ENCODE results near the gene CNGA3. TPM values are rescaled to one million over a fixed set of nuclear protein-coding genes. Genes with fewer than 3 reads are reported as not detected.

The CNGA3 gene
- total RNA-seq, 4 donors from 2014 or later: 0.40 to 1.8 (median 1.6) TPM; not detected in 1

DNA sequence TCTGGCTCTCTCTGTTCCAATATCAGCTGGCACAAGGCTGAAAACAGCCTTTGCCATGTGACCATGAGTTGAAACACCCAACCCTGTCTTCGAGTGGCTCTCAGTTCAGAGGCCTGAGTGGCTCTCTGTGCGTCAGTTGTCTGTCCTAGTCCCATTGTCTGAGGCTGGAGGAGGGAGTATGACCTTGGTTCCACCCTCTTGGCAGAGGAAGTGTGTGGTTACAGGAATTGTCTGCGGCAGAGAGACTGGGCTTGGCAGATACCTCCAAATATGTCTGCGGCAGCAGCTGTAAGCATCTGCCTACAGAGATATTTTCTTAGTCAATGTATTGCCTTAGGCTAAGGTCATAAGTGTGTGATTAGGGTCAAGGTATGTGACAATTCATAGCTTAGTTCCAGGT, 32.6 kb downstream of the CNGA3 start:
- DNase-seq: no peak
- in situ Hi-C loops (cut with MboI; ENCODE audit: low pct_ligation_motif_present in 1 of 4, low pct_unique_long_range_greater_than_20kb in 1 of 4, low sequenced_read_pairs in 3 of 4) (loop anchor here in 2 of 4 donors (25.0 kb wide), 1 partner anchor 567 kb away; no protein-coding TSS in a partner anchor), intact Hi-C loops (cut with DNase I; ENCODE audit: low total_unique reads) (no loop called here)
- Histone ChIP-seq H3K27me3 (peaks cover 3% of the 10 kb centered on the region), H3K36me3 (no peaks in the 10 kb centered on the region), H3K9me3 (no peaks in the 10 kb centered on the region), H3K27ac (no peak overlapping the region), H3K4me3 (no peak overlapping the region), H3K4me1 (peaks cover 0 to 8% (median 2%) of the 10 kb centered on the region in 4 donors)
- TF ChIP-seq, protein P1, sequence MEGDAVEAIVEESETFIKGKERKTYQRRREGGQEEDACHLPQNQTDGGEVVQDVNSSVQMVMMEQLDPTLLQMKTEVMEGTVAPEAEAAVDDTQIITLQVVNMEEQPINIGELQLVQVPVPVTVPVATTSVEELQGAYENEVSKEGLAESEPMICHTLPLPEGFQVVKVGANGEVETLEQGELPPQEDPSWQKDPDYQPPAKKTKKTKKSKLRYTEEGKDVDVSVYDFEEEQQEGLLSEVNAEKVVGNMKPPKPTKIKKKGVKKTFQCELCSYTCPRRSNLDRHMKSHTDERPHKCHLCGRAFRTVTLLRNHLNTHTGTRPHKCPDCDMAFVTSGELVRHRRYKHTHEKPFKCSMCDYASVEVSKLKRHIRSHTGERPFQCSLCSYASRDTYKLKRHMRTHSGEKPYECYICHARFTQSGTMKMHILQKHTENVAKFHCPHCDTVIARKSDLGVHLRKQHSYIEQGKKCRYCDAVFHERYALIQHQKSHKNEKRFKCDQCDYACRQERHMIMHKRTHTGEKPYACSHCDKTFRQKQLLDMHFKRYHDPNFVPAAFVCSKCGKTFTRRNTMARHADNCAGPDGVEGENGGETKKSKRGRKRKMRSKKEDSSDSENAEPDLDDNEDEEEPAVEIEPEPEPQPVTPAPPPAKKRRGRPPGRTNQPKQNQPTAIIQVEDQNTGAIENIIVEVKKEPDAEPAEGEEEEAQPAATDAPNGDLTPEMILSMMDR (IDR thresholded peaks at IDR 0.05): no peak
- TF ChIP-seq EP300 (IDR thresholded peaks at IDR 0.05; ENCODE audit: low read depth) (no peak), POLR2AphosphoS5 (IDR thresholded peaks at IDR 0.05) (no peak), POLR2A (IDR thresholded peaks at IDR 0.05) (no peak)
- WGBS, 2 donors (ENCODE audit: low coverage in 1 of 2): 60% methylated on average over 4 of the region's 4 CpGs; no CpG with 5 or more reads in 1 of the 2 donors

DNA sequence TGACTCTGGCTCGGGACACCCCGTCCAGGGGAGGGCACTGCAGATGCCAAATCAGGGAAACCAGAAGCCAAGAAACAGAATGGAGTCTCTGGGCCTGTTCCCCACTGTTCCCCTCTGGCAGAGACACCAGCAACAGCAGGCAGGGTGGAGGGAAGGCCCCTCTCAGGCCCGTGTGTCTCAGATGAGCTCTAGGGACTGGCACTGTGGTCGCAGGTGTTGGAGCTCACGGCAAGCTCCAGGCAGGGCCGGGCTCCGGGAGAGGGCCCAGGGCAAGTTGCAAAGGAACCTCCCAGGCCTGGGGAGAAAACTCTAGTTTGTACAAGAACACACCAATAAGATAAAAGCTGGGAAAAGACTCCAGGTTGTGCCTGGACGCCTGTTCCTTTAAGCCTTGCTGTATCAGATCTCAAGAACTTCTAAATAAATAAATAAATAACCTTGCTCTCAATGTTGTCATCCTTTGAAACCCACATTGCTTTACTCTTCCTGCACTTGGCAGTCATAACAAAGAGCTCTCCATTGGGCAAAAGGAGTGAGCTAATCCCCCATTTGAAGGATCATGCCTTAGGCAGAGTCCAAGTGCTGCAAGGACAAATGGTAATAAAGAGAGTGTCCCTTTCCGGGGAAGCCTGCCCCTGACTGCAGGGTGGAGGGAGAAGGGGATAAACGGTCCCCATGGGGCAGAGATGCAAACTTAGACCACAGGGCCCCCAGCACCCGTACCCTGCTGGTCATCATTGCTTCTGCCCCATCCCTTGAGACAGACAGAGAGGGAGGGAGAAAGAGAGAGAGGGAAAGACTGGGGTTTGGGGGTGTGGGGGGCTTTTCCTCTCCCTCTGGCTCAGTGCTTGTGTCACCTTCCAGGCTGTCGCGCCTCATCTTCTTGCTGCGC, 33.3 kb downstream of the CNGA3 start:
- WGBS, 2 donors (ENCODE audit: low coverage in 1 of 2): 78 to 100% methylated on average over 1 to 14 of the region's 14 CpGs
- Histone ChIP-seq H3K4me1 (peaks cover 0 to 8% (median 2%) of the 10 kb centered on the region in 4 donors), H3K9me3 (no peaks in the 10 kb centered on the region), H3K36me3 (no peaks in the 10 kb centered on the region), H3K4me3 (no peak overlapping the region), H3K27ac (no peak overlapping the region), H3K27me3 (peaks cover 3% of the 10 kb centered on the region)
- intact Hi-C loops (cut with DNase I; ENCODE audit: low total_unique reads) (no loop called here), in situ Hi-C loops (cut with MboI; ENCODE audit: low pct_ligation_motif_present in 1 of 4, low pct_unique_long_range_greater_than_20kb in 1 of 4, low sequenced_read_pairs in 3 of 4) (loop anchor here in 3 of 4 donors (10.0 to 25.0 kb wide), 2 partner anchors 567 to 575 kb away; no protein-coding TSS in a partner anchor)
- TF ChIP-seq POLR2A (IDR thresholded peaks at IDR 0.05): no peak
- TF ChIP-seq EP300 (IDR thresholded peaks at IDR 0.05; ENCODE audit: low read depth): no peak
- TF ChIP-seq, protein P1 (IDR thresholded peaks at IDR 0.05): no peak
- TF ChIP-seq POLR2AphosphoS5 (IDR thresholded peaks at IDR 0.05): no peak
- DNase-seq: no peak

DNA sequence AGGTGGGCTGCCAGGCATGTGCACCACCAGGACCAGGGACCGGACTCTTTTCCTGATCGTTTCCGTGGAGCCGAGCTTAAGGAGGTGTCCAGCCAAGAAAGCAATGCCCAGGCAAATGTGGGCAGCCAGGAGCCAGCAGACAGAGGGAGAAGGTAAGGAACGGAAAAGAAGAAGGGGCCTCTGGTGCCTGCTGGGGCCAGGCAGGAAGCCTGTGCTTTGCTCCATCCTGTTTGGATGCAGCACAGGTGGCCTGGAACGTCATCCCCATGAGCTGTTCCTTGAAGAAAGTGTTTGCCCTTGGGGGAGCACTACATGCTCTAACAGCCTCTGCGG, 33.9 kb downstream of the CNGA3 start:
- H3K9me3 ChIP-seq: no peaks in the 10 kb centered on the region
- TF ChIP-seq EP300 (IDR thresholded peaks at IDR 0.05; ENCODE audit: low read depth) (no peak), POLR2A (IDR thresholded peaks at IDR 0.05) (no peak), POLR2AphosphoS5 (IDR thresholded peaks at IDR 0.05) (no peak)
- TF ChIP-seq, protein P1 (IDR thresholded peaks at IDR 0.05): no peak
- H3K27me3 ChIP-seq: peaks cover 3% of the 10 kb centered on the region
- in situ Hi-C loops (cut with MboI; ENCODE audit: low pct_ligation_motif_present in 1 of 4, low pct_unique_long_range_greater_than_20kb in 1 of 4, low sequenced_read_pairs in 3 of 4) (loop anchor here in 3 of 4 donors (10.0 to 25.0 kb wide), 2 partner anchors 568 to 575 kb away; no protein-coding TSS in a partner anchor), intact Hi-C loops (cut with DNase I; ENCODE audit: low total_unique reads) (no loop called here)
- H3K4me3 ChIP-seq: no peak overlapping the region
- no peak overlapping the region for H3K27ac ChIP-seq
- DNase-seq: no peak
- H3K4me1 ChIP-seq: peaks cover 0 to 10% (median 4%) of the 10 kb centered on the region in 4 donors
- no peaks in the 10 kb centered on the region for H3K36me3 ChIP-seq
- 87% methylated on average over 7 of the region's 7 CpGs; no CpG with 5 or more reads in 1 of the 2 donors for WGBS, 2 donors (ENCODE audit: low coverage in 1 of 2)

DNA sequence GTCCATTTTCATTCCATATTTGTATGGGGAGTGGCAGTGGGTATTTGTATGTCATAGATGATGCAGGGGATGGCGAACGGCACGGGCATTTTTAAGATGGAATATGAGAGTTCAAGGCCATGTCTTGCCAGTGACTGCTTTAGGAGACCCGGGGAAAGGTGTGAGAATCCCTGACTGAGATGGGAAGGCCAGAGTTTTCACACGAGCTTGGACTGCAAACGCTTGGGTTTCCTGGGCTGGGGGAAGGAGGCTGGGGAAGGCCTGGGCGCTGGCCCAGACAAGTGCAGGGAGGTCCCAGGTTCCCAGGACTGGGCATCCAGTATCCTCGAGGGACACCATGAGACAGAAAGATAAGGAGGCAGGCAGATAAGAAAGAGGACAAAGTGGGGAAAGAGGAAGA, 35.2 kb downstream of the CNGA3 start:
- no peak for DNase-seq
- Histone ChIP-seq H3K4me1 (peaks cover 0 to 10% (median 4%) of the 10 kb centered on the region in 4 donors), H3K27me3 (no peaks in the 10 kb centered on the region), H3K4me3 (no peak overlapping the region), H3K36me3 (no peaks in the 10 kb centered on the region), H3K27ac (no peak overlapping the region), H3K9me3 (no peaks in the 10 kb centered on the region)
- intact Hi-C loops (cut with DNase I; ENCODE audit: low total_unique reads) (no loop called here), in situ Hi-C loops (cut with MboI; ENCODE audit: low pct_ligation_motif_present in 1 of 4, low pct_unique_long_range_greater_than_20kb in 1 of 4, low sequenced_read_pairs in 3 of 4) (loop anchor here in 3 of 4 donors (10.0 to 25.0 kb wide), 2 partner anchors 569 to 577 kb away; no protein-coding TSS in a partner anchor)
- TF ChIP-seq POLR2AphosphoS5 (IDR thresholded peaks at IDR 0.05) (no peak), EP300 (IDR thresholded peaks at IDR 0.05; ENCODE audit: low read depth) (no peak)
- TF ChIP-seq, protein P1 (IDR thresholded peaks at IDR 0.05): no peak
- WGBS, 2 donors (ENCODE audit: low coverage in 1 of 2): 80 to 81% methylated on average over 3 to 8 of the region's 8 CpGs
